K562 (cell line): Measurements from ENCODE around the gene CHRNB1.
"Not testable (repeated sequence)": the region's sequence is repeated elsewhere in the genome, so short reads cannot be mapped to it uniquely, and the experiment has no call there.

ENCODE experiments used
- CREBBP ChIP-seq: IDR thresholded peaks from one replicate; pipeline ENCODE4 v1.6.1; 2012; ENCODE audit warnings: low read depth, mild to moderate bottlenecking, control low read depth, inconsistent platforms, low read length
- NR1H2 ChIP-seq: sonication (generic); formaldehyde crosslinking; IDR thresholded peaks from 2 replicates; pipeline ENCODE4 v1.4.0; 2020; ENCODE audit warnings: mild to moderate bottlenecking, missing genetic modification reagents

DNA sequence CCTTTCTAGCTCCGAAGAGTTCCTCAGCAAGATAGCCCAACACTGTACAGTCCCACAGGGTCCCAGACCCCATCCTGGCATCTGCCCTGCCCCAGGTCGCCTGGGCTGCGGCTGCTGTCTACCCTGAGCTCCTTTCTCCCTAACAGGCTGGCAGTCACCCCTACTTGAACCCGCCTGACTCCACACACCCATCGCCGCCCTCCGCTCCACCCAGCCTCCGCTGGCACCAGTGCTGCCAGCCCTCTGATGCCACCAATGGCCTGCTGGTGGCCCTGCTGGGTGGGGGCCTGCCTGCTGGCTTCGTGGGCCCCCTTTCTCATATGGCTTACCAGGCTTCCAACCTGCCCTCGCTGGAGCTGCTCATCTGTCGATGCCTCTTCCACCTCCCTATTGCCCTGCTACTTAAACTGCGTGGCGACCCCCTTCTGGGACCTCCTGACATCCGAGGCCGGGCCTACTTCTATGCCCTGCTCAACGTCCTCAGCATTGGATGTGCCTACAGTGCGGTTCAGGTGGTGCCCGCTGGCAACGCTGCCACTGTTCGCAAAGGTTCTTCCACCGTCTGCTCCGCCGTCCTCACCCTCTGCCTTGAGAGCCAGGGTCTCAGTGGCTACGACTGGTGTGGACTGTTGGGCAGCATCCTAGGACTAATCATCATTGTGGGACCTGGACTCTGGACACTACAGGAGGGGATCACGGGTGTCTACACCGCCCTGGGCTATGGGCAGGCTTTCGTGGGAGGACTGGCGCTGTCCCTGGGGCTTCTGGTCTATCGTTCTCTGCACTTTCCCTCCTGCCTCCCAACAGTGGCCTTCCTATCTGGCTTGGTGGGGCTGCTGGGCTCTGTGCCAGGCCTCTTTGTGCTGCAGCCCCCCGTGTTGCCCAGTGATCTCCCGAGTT is 37.2 kb downstream of the CHRNB1 start:
- not testable (repeated sequence) for TF ChIP-seq CREBBP; NR1H2 (CRISPR knock-in tag)
